ENCODE results near the gene LINS1.

Gene LINS1

DNA sequence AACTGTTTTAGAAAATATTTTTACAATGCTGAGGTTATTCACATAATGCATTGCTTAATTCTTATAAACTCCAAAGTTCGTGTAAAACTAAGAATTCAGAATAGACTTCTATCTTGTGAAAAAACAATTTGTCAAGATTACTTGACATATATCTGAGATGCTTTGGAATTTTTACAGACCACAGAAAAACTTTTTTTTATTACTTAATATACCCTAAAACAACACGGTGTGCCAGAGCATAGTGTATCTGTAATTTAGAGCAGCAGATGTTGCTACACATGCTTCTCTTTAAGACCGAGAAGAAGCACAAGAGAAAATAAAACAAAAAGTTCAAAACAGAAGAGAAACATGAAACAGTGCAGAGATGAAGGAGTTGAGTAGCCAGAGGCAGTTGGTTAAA, 26.8 kb upstream of the LINS1 start:
- H3K9me3 ChIP-seq (ENCODE audit: control insufficient read depth, low read depth, low read length) = no peaks in the 10 kb centered on the region

DNA sequence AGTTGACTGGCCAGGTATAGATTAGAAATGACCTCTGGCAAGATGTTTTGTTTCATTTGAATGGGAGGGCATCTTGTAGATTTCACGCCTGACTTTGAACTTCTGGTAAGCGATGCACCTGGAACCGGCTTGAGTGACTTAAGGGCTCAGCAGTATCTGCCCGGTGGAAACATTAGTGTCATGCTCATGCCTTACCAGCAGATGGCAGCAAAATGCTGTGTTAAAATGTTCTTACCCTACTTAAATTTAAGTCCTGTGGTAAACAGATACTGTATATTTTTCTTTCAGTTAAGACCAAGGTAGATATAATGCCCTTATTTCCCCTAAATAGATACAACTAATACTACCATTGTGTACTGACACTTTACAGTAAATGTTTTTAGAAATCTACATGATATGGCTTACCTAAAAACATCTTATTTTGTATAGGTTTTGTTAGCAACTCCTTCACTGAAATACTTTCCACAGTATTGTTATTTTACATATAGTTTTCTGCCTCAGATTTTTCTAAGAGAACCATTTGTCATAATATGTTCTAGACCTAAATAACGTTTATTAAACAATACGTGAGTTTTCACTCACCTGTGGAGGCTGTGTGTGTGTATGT, 25.9 kb upstream of the LINS1 start:
- no peak overlapping the region for H3K4me3 ChIP-seq (ENCODE audit: low read length)
- H3K27me3 ChIP-seq (ENCODE audit: control insufficient read depth, insufficient read depth, low read length) = no peaks in the 10 kb centered on the region
- no peak overlapping the region for H3K9ac ChIP-seq (ENCODE audit: low read length)
- peaks cover 11% of the 10 kb centered on the region for H3K36me3 ChIP-seq (ENCODE audit: control insufficient read depth, low read depth, low read length)
- no peaks in the 10 kb centered on the region for H3K4me1 ChIP-seq (ENCODE audit: control insufficient read depth, low read depth, low read length)
- no peak overlapping the region for H3K27ac ChIP-seq (ENCODE audit: low read length)
- no peaks in the 10 kb centered on the region for H3K9me3 ChIP-seq (ENCODE audit: control insufficient read depth, low read depth, low read length)

More for the DNA sequence above, 26.8 kb upstream of the LINS1 start:
- Histone ChIP-seq H3K27me3 (ENCODE audit: control insufficient read depth, insufficient read depth, low read length) (no peaks in the 10 kb centered on the region), H3K4me1 (ENCODE audit: control insufficient read depth, low read depth, low read length) (peaks cover 2% of the 10 kb centered on the region), H3K27ac (ENCODE audit: low read length) (no peak overlapping the region), H3K36me3 (ENCODE audit: control insufficient read depth, low read depth, low read length) (peaks cover 11% of the 10 kb centered on the region), H3K9ac (ENCODE audit: low read length) (no peak overlapping the region), H3K4me3 (ENCODE audit: low read length) (no peak overlapping the region)

DNA sequence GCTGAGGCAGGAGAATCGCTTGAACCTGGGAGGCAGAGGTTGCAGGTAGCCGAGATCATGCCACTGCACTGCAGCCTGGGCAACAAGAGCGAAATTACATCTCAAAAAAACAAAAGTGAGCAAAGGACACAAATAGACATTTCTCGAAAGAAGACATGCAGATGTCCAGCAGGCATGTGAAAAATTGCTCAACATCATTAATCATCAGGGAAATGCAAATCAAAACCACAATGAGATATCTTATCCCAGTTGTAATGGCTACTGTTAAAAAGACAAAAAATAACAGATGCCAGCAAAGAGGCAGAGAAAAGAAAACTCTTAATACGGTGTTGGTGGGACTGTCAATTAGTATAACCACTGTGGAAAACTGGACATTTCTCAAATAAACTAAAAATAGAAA, 21.3 kb upstream of the LINS1 start:
- Histone ChIP-seq H3K9ac (ENCODE audit: low read length) (no peak overlapping the region), H3K27me3 (ENCODE audit: control insufficient read depth, insufficient read depth, low read length) (no peaks in the 10 kb centered on the region), H3K9me3 (ENCODE audit: control insufficient read depth, low read depth, low read length) (no peaks in the 10 kb centered on the region), H3K4me3 (ENCODE audit: low read length) (no peak overlapping the region), H3K36me3 (ENCODE audit: control insufficient read depth, low read depth, low read length) (no peaks in the 10 kb centered on the region), H3K27ac (ENCODE audit: low read length) (no peak overlapping the region), H3K4me1 (ENCODE audit: control insufficient read depth, low read depth, low read length) (no peaks in the 10 kb centered on the region)

DNA sequence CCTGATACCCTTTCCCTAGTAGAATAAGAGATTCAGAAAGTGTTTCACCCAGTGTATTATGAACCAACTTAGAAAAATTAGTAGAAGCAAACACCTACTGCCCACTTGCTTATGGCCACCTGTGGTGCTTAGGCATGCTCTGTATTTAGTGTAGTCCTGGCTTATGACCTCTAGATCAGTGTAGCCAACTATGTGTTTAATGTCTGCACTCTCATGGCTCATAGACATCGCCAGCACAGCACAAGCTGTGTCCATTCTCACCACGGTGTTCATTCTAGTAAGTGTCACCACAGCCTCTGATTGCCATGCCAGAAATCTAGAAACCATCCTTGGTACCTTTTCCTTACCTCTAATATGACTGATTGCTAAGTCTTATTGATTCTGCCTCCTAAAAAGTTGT, 14.7 kb upstream of the LINS1 start:
- H3K27ac ChIP-seq (ENCODE audit: low read length) = no peak overlapping the region
- no peaks in the 10 kb centered on the region for H3K9me3 ChIP-seq (ENCODE audit: control insufficient read depth, low read depth, low read length)
- H3K27me3 ChIP-seq (ENCODE audit: control insufficient read depth, insufficient read depth, low read length) = no peaks in the 10 kb centered on the region
- peaks cover 17% of the 10 kb centered on the region for H3K36me3 ChIP-seq (ENCODE audit: control insufficient read depth, low read depth, low read length)
- no peak overlapping the region for H3K4me3 ChIP-seq (ENCODE audit: low read length)
- H3K4me1 ChIP-seq (ENCODE audit: control insufficient read depth, low read depth, low read length) = no peaks in the 10 kb centered on the region
- no peak overlapping the region for H3K9ac ChIP-seq (ENCODE audit: low read length)

DNA sequence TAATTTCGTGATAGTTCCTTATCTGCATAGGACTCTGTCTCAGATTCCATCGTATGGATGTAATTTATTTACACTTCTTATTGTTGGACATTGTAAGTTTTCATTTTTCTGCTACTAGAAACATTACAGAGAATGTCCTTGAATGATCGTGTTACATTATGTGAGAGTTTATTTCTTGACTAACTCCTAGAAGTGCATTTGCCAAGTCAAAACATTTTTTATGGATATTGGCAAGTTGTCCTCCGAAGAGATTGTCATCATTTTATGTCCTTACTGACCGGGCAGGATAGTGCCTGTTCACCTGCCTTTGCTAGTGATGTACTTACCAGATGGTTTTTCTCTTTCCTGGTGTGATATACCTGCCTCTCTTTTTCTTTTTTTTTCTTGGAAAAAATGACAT, 13.8 kb upstream of the LINS1 start:
- no peak overlapping the region for H3K9ac ChIP-seq (ENCODE audit: low read length)
- no peak overlapping the region for H3K27ac ChIP-seq (ENCODE audit: low read length)
- H3K4me3 ChIP-seq (ENCODE audit: low read length) = no peak overlapping the region
- H3K27me3 ChIP-seq (ENCODE audit: control insufficient read depth, insufficient read depth, low read length) = no peaks in the 10 kb centered on the region
- no peaks in the 10 kb centered on the region for H3K9me3 ChIP-seq (ENCODE audit: control insufficient read depth, low read depth, low read length)
- no peaks in the 10 kb centered on the region for H3K4me1 ChIP-seq (ENCODE audit: control insufficient read depth, low read depth, low read length)
- peaks cover 17% of the 10 kb centered on the region for H3K36me3 ChIP-seq (ENCODE audit: control insufficient read depth, low read depth, low read length)

DNA sequence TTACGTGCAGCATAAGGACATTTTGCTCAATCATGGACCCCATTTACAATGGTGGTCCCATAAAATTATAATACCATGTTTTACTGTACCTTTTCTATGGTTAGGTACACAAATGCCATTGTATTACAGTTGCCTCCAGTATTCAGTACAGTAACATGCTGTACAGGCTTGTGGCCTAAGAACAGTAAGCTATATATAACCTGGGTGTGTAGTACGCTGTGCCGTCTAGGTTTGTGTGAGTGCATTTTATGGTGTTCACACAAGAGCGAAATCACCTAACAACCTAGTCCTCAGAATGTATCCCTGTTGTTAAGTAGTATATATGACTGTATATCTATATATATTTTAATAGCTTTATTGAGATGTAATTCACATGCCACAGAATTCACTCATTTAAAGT, 12.9 kb upstream of the LINS1 start:
- Histone ChIP-seq H3K4me3 (ENCODE audit: low read length) (no peak overlapping the region), H3K27ac (ENCODE audit: low read length) (no peak overlapping the region), H3K9ac (ENCODE audit: low read length) (no peak overlapping the region), H3K27me3 (ENCODE audit: control insufficient read depth, insufficient read depth, low read length) (no peaks in the 10 kb centered on the region), H3K4me1 (ENCODE audit: control insufficient read depth, low read depth, low read length) (no peaks in the 10 kb centered on the region), H3K9me3 (ENCODE audit: control insufficient read depth, low read depth, low read length) (no peaks in the 10 kb centered on the region), H3K36me3 (ENCODE audit: control insufficient read depth, low read depth, low read length) (peaks cover 17% of the 10 kb centered on the region)

DNA sequence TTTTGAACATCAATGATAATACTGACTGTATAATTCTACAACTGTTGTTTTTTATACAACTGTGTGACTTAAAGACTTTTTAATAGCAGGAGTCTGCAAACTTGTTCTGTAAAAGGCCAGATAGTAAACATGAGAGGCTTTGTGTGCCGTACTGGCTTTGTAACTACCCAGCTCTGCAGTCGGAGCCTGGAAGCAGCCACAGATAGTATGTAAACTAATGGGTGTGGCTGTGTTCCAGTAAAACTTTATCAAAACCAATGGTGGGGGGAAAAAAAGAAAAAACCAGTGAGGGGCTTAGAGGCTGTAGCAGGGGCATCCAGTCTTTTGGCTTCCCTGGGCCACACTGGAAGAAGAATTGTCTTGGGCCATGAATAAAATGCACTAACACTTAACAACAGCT, 12.4 kb upstream of the LINS1 start:
- H3K27me3 ChIP-seq (ENCODE audit: control insufficient read depth, insufficient read depth, low read length) = no peaks in the 10 kb centered on the region
- no peak overlapping the region for H3K9ac ChIP-seq (ENCODE audit: low read length)
- no peaks in the 10 kb centered on the region for H3K9me3 ChIP-seq (ENCODE audit: control insufficient read depth, low read depth, low read length)
- no peak overlapping the region for H3K4me3 ChIP-seq (ENCODE audit: low read length)
- no peak overlapping the region for H3K27ac ChIP-seq (ENCODE audit: low read length)
- H3K4me1 ChIP-seq (ENCODE audit: control insufficient read depth, low read depth, low read length) = no peaks in the 10 kb centered on the region
- H3K36me3 ChIP-seq (ENCODE audit: control insufficient read depth, low read depth, low read length) = peaks cover 23% of the 10 kb centered on the region

DNA sequence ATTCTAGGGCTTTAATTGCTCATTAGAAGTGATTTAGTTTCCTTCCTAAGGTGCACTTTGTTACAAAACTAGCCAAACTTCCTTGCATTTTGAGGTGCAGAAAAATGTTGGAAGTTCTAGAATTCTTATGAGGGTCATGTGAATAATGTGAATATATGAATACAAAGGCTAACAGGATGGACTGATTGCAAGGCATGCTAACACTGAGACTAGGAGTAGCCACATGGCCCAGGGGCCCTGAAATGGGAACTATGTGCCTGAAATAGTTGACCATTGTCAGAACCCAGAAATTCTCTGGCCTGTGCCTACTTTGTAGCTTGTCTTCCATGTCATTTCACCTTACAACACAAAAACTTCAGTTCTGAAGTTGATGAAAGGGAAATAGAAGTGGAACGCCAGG, 11.2 kb upstream of the LINS1 start:
- no peak overlapping the region for H3K27ac ChIP-seq (ENCODE audit: low read length)
- no peaks in the 10 kb centered on the region for H3K4me1 ChIP-seq (ENCODE audit: control insufficient read depth, low read depth, low read length)
- H3K9ac ChIP-seq (ENCODE audit: low read length) = no peak overlapping the region
- peaks cover 23% of the 10 kb centered on the region for H3K36me3 ChIP-seq (ENCODE audit: control insufficient read depth, low read depth, low read length)
- H3K27me3 ChIP-seq (ENCODE audit: control insufficient read depth, insufficient read depth, low read length) = no peaks in the 10 kb centered on the region
- H3K4me3 ChIP-seq (ENCODE audit: low read length) = no peak overlapping the region
- H3K9me3 ChIP-seq (ENCODE audit: control insufficient read depth, low read depth, low read length) = no peaks in the 10 kb centered on the region

DNA sequence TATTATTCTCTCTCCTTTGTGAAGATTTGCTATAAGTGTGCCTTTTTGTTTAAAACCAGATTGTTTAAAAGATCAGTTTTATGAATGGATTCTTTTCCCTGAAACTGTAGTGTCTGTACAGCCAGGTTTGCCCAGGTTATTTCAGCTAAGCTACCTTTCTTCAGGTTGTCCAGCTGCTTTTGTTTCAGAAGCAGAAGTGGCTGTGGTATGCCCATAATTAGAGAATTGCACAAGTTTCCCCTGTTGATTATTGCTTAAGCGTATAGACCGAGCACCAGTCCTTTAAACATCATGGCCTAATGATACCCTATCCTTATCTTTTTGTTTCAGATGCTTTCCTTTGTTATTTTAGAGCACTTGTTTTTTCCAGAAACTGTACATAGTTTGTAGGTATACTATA, 10.6 kb upstream of the LINS1 start:
- H3K36me3 ChIP-seq (ENCODE audit: control insufficient read depth, low read depth, low read length) = peaks cover 23% of the 10 kb centered on the region
- no peaks in the 10 kb centered on the region for H3K4me1 ChIP-seq (ENCODE audit: control insufficient read depth, low read depth, low read length)
- H3K9me3 ChIP-seq (ENCODE audit: control insufficient read depth, low read depth, low read length) = no peaks in the 10 kb centered on the region
- H3K27me3 ChIP-seq (ENCODE audit: control insufficient read depth, insufficient read depth, low read length) = no peaks in the 10 kb centered on the region
- no peak overlapping the region for H3K27ac ChIP-seq (ENCODE audit: low read length)
- no peak overlapping the region for H3K9ac ChIP-seq (ENCODE audit: low read length)
- no peak overlapping the region for H3K4me3 ChIP-seq (ENCODE audit: low read length)

DNA sequence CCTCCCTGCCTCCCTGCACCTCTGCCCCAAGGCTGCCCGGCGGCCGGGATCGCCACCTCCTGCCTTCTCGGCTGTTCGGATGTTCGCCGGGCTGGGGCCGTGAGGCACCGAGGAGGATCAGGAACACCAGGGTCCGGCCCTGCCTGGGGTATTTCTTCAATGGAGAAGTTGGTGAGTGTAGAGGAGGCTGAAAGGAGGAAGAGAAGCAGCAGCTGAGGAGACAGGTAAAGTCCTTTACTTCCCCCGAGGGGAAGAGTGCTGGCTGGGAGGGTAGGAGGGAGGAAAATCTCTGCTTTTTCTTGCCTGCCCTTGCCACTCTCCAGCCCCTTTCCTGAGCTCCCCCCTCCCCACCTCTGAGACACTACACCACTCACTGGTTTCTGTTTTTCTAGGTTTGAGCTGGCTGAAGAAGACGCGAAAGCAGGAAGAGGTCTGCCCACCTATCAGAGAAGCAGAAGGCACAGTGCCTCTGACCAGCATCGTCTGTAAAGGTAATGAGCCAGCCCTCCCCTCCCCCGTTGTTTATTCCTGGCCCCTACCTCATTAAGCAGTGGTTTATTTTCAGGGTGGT, 924 bp upstream of the LINS1 start:
- peak overlapping the region; percentile 59 for H3K27ac ChIP-seq (ENCODE audit: low read length)
- H3K36me3 ChIP-seq (ENCODE audit: control insufficient read depth, low read depth, low read length) = peaks cover 12% of the 10 kb centered on the region

DNA sequence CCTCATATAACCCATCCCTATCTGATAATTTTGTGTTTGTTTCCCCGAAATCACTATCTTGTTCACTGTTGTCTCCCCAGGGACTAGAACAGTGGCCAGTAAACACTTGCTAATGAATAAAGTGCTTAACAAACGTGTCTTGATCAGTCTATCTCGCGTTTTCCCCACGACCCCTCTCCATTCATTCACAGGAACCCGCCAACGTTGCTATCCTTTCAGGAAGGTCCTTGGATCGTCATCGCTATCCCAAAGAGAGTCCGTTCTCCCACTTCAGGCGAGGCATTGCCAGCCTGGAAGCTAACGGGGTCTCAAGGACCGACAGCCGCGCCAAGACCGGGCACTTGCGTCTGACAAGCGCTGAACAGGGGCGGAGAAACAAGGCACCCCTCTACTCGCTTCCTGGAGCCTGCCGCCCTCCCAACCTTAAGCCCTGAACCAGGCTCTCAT, 344 bp downstream of the LINS1 start:
- no peaks in the 10 kb centered on the region for H3K4me1 ChIP-seq (ENCODE audit: control insufficient read depth, low read depth, low read length)
- peak overlapping the region; percentile 94 for H3K4me3 ChIP-seq (ENCODE audit: low read length)
- no peak overlapping the region for H3K27ac ChIP-seq (ENCODE audit: low read length)

More for the DNA sequence above, 924 bp upstream of the LINS1 start:
- H3K9me3 ChIP-seq (ENCODE audit: control insufficient read depth, low read depth, low read length) = no peaks in the 10 kb centered on the region
- no peaks in the 10 kb centered on the region for H3K27me3 ChIP-seq (ENCODE audit: control insufficient read depth, insufficient read depth, low read length)
- H3K9ac ChIP-seq (ENCODE audit: low read length) = peak overlapping the region; percentile 67
- H3K4me3 ChIP-seq (ENCODE audit: low read length) = peak overlapping the region; percentile 94
- H3K4me1 ChIP-seq (ENCODE audit: control insufficient read depth, low read depth, low read length) = no peaks in the 10 kb centered on the region

DNA sequence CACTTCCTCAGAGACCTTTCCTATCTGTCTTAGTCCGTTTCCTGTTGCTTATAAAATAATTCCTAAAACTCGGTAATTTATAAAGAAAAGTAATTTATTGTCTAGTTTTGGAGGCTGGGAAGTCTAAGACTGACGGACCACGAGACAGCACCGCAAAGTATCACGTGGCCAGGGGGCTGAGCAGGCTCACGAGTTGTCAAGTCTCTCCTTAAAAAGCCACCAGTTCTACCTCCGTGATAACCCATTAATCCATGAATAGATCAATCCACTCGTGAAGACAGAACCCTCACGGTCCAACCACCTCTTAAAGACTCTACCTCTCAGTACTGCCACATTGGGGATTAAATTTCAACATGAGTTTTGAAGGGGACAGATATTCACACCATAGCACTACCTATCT, 821 bp downstream of the LINS1 start:
- Histone ChIP-seq H3K4me3 (ENCODE audit: low read length) (peak overlapping the region; percentile 94), H3K36me3 (ENCODE audit: control insufficient read depth, low read depth, low read length) (peaks cover 10% of the 10 kb centered on the region), H3K9ac (ENCODE audit: low read length) (peak overlapping the region; percentile 69), H3K27ac (ENCODE audit: low read length) (no peak overlapping the region), H3K4me1 (ENCODE audit: control insufficient read depth, low read depth, low read length) (no peaks in the 10 kb centered on the region), H3K9me3 (ENCODE audit: control insufficient read depth, low read depth, low read length) (no peaks in the 10 kb centered on the region), H3K27me3 (ENCODE audit: control insufficient read depth, insufficient read depth, low read length) (no peaks in the 10 kb centered on the region)

More for the DNA sequence above, 344 bp downstream of the LINS1 start:
- H3K9me3 ChIP-seq (ENCODE audit: control insufficient read depth, low read depth, low read length) = no peaks in the 10 kb centered on the region
- no peaks in the 10 kb centered on the region for H3K27me3 ChIP-seq (ENCODE audit: control insufficient read depth, insufficient read depth, low read length)
- H3K36me3 ChIP-seq (ENCODE audit: control insufficient read depth, low read depth, low read length) = peaks cover 12% of the 10 kb centered on the region
- H3K9ac ChIP-seq (ENCODE audit: low read length) = peak overlapping the region; percentile 69
